Endothelial cell of umbilical vein (primary cell): Measurements from ENCODE around the gene MAP1LC3C. TPM values are rescaled to one million over a fixed set of nuclear protein-coding genes. Genes with fewer than 3 reads are reported as not detected.
A peak's percentile ranks its signal among the peaks of the same experiment; 100 is the strongest.

ENCODE experiments used
- BruUV-seq: library from RNA; stranded (reverse); fragments of 400-500 nt; replicated peaks from 2 replicates; lab custom pipeline; 2021; lab: Mats Ljungman, UMichigan
- CTCF ChIA-PET: fragments of 300-600, 350-600 bp; sonication (Branson Sonifier 250); formaldehyde crosslinking; loops from one replicate; lab custom pipeline; 2021; ENCODE audit warnings: antibody characterized with exemption, inconsistent platforms; lab: Charles Lee
- POLR2A ChIA-PET: fragments of 300-600, 350-600 bp; sonication (Branson Sonifier 250); formaldehyde crosslinking; loops from one replicate; lab custom pipeline; 2021; ENCODE audit warnings: antibody characterized with exemption, inconsistent platforms; lab: Charles Lee
- DNase-seq: peaks from one replicate; pipeline ENCODE4 v3.0.0-alpha.2; 2011; ENCODE audit warnings: low read depth, low spot score
- FAIRE-seq: peaks from 2 replicates; lab custom pipeline; 2011; peaks lifted over from hg19 to GRCh38; lab: Jason Lieb, UNC
- H2AFZ ChIP-seq: 2 replicates; pipeline ENCODE4 v1.6.0; 2012; ENCODE audit warnings: low read depth, low read length, control low read depth, inconsistent platforms
- H3K27ac ChIP-seq: 2 replicates; pipeline ENCODE4 v1.5.1; 2011; ENCODE audit warnings: low read depth, mild to moderate bottlenecking, control low read depth, low read length, moderate library complexity; ENCODE audit not compliant: insufficient read depth
- H3K27me3 ChIP-seq, 2 experiments: 2 replicates each; pipeline versions ENCODE4 v1.6.0 to v1.6.1; 2011; ENCODE audit warnings: low read length in 2 of 2, mixed read lengths in 1 of 2; ENCODE audit not compliant: control insufficient read depth in 2 of 2, insufficient read depth in 2 of 2
- H3K36me3 ChIP-seq, 2 experiments: 2 replicates in 1 of 2; 3 replicates in 1 of 2; pipeline ENCODE4 v1.5.1; 2011; ENCODE audit warnings: low read length in 2 of 2, mild to moderate bottlenecking in 1 of 2, moderate library complexity in 1 of 2; ENCODE audit not compliant: control insufficient read depth in 2 of 2, insufficient read depth in 2 of 2; ENCODE audit errors: extremely low read depth in 1 of 2
- H3K4me1 ChIP-seq: 3 replicates; pipeline ENCODE4 v1.5.1; 2011; ENCODE audit warnings: mild to moderate bottlenecking, low read length; ENCODE audit not compliant: control insufficient read depth, insufficient read depth; ENCODE audit errors: extremely low read depth
- H3K4me2 ChIP-seq: 2 replicates; pipeline ENCODE4 v1.6.1; 2011; ENCODE audit warnings: low read length, control low read depth, mixed read lengths; ENCODE audit not compliant: insufficient read depth
- H3K4me3 ChIP-seq, 3 experiments: fragments of 200-600 bp in 1 of 3; sonication (generic), shearing (Covaris generic) in 1 of 3; replicated peaks in 1 of 3; 2 replicates each; pipeline ENCODE4 v1.5.1; 2011 to 2016; ENCODE audit warnings: control low read depth in 3 of 3, low read length in 3 of 3, mild to moderate bottlenecking in 2 of 3, inconsistent platforms in 1 of 3, low read depth in 1 of 3, moderate library complexity in 1 of 3; ENCODE audit not compliant: insufficient read depth in 1 of 3
- H3K79me2 ChIP-seq: 2 replicates; pipeline ENCODE4 v1.6.0; 2012; ENCODE audit warnings: low read length, inconsistent platforms; ENCODE audit not compliant: control insufficient read depth, insufficient read depth
- H3K9ac ChIP-seq: replicated peaks from 2 replicates; pipeline ENCODE3; 2011; ENCODE audit warnings: low read length, control low read depth; ENCODE audit not compliant: insufficient read depth; ENCODE audit errors: extremely low read depth
- H3K9me1 ChIP-seq: replicated peaks from 3 replicates; pipeline ENCODE4 v1.6.0; 2011; ENCODE audit warnings: mild to moderate bottlenecking, low read length; ENCODE audit not compliant: control insufficient read depth, insufficient read depth; ENCODE audit errors: extremely low read depth
- H3K9me3 ChIP-seq: replicated peaks from 2 replicates; pipeline ENCODE4 v1.5.1; 2012; ENCODE audit warnings: low read length, inconsistent platforms; ENCODE audit not compliant: control insufficient read depth, insufficient read depth
- H4K20me1 ChIP-seq: replicated peaks from 2 replicates; pipeline ENCODE3; 2011; ENCODE audit warnings: mild to moderate bottlenecking, low read length; ENCODE audit not compliant: control insufficient read depth, insufficient read depth; ENCODE audit errors: extremely low read depth
- CTCF ChIP-seq, 2 donors: IDR thresholded peaks; 1 replicate in 1 of 2; 2 replicates in 1 of 2; pipeline ENCODE4 v1.5.1; 2011; ENCODE audit warnings: low read length in 2 of 2, mild to moderate bottlenecking in 2 of 2, moderate library complexity in 2 of 2, control low read depth in 1 of 2, inconsistent platforms in 1 of 2, low read depth in 1 of 2; ENCODE audit not compliant: insufficient read depth in 1 of 2; ENCODE audit errors: extremely low read depth in 1 of 2
- EZH2 ChIP-seq: IDR thresholded peaks from 2 replicates; pipeline ENCODE4 v1.6.1; 2012; ENCODE audit warnings: borderline replicate concordance, low read depth, mild to moderate bottlenecking, moderate library complexity, low read length, inconsistent platforms; ENCODE audit not compliant: severe bottlenecking
- FOS ChIP-seq: IDR thresholded peaks from 2 replicates; pipeline ENCODE4 v1.6.1; 2011; ENCODE audit warnings: mild to moderate bottlenecking, low read length, moderate library complexity, borderline replicate concordance; ENCODE audit not compliant: insufficient read depth
- GATA2 ChIP-seq: IDR thresholded peaks from 2 replicates; pipeline ENCODE4 v1.7.0; 2011; ENCODE audit warnings: low read depth, mild to moderate bottlenecking, moderate library complexity, mixed read lengths, low read length; ENCODE audit not compliant: insufficient read length, insufficient read depth
- JUN ChIP-seq: IDR thresholded peaks from 2 replicates; pipeline ENCODE4 v1.6.1; 2011; ENCODE audit warnings: borderline replicate concordance, low read depth; ENCODE audit not compliant: insufficient read length, insufficient read depth
- MYC ChIP-seq: IDR thresholded peaks from one replicate; pipeline ENCODE4 v1.6.1; 2011; ENCODE audit warnings: mild to moderate bottlenecking, low read depth, low read length
- POLR2A ChIP-seq: IDR thresholded peaks from 2 replicates; pipeline ENCODE4 v1.6.1; 2012; ENCODE audit warnings: low read depth, mild to moderate bottlenecking, control low read depth, low read length
- POLR2AphosphoS5 ChIP-seq: IDR thresholded peaks from 2 replicates; pipeline ENCODE4 v1.6.1; 2012; ENCODE audit warnings: low read depth, mild to moderate bottlenecking, control low read depth, low read length, moderate library complexity; ENCODE audit not compliant: insufficient read depth
- dilution Hi-C: fragments of 300-500 bp; cut with MboI; formaldehyde crosslinking; loops from one replicate; pipeline ENCODE4 v1.15.0; 2019; ENCODE audit warnings: low sequenced_read_pairs; ENCODE audit not compliant: extremely low pct_ligation_motif_present
- intact Hi-C: fragments of 100-400 bp; cut with micrococcal nuclease; formaldehyde crosslinking; loops from one replicate; pipeline ENCODE4 v1.10.0; 2022
- polyA plus RNA-seq, 4 experiments: library from polyadenylated mRNA; depleted of rRNA in 3 of 4; stranded (reverse) in 3 of 4; unstranded in 1 of 4; fragments of >200 nt; gene quantifications; 2 replicates each; pipeline versions ENCODE4 v1.2.1 to v1.2.3, GENCODE V29; 2011 to 2012; ENCODE audit warnings: missing spikeins in 1 of 4
- total RNA-seq: library from RNA; stranded (reverse); gene quantifications from 2 replicates; pipeline ENCODE4 v1.2.3, GENCODE V29; 2021
- TF ChIP-seq, protein P1 (sequence below): IDR thresholded peaks from 2 replicates; pipeline ENCODE4 v1.6.1; 2011; ENCODE audit not compliant: insufficient read depth, insufficient read length

MAP1LC3C gene
- total and polyA plus RNA-seq, 2 donors (not counting 3 experiments of a cell fraction or from before 2014, with no cell fraction given) = not detected

GRCh38 chr1:241964550-241965282 lies 34.2 kb downstream of the MAP1LC3C start:
- ChIA-PET CTCF (no interaction called here), POLR2A (no interaction called here)
- Histone ChIP-seq H3K36me3 (no peaks in the 10 kb centered on the region), H3K79me2 (no peaks in the 10 kb centered on the region), H3K4me2 (no peak overlapping the region), H3K4me1 (no peaks in the 10 kb centered on the region), H3K9ac (no peak overlapping the region), H3K9me3 (no peaks in the 10 kb centered on the region), H3K9me1 (no peaks in the 10 kb centered on the region), H3K27me3 (no peaks in the 10 kb centered on the region), H2AFZ (peak overlapping the region; percentile 29), H4K20me1 (no peaks in the 10 kb centered on the region), H3K27ac (peak overlapping the region; percentile 60), H3K4me3 (no peak overlapping the region)
- dilution Hi-C loops = no loop called here
- DNase-seq = peak; percentile 27
- no peak for TF ChIP-seq POLR2AphosphoS5
- TF ChIP-seq MYC = no peak
- no peak for TF ChIP-seq EZH2
- no peak for TF ChIP-seq CTCF (IDR thresholded peaks at IDR 0.05; ENCODE audit: extremely low read depth in 1 of 2, insufficient read depth in 1 of 2, low read depth in 1 of 2, low read length in 2 of 2)
- no peak for TF ChIP-seq FOS
- TF ChIP-seq, protein P1, sequence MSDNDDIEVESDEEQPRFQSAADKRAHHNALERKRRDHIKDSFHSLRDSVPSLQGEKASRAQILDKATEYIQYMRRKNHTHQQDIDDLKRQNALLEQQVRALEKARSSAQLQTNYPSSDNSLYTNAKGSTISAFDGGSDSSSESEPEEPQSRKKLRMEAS = no peak
- TF ChIP-seq POLR2A = no peak
- TF ChIP-seq GATA2 = no peak
- TF ChIP-seq JUN = no peak
- FAIRE-seq = peak; percentile 59
- no TSS peak for BruUV-seq
- intact Hi-C loops = no loop called here
